Esophagus squamous epithelium (tissue), 5 donors: ENCODE data around the gene CORT. TPM values are rescaled to one million over a fixed set of nuclear protein-coding genes. Genes with fewer than 3 reads are reported as not detected.
A peak's percentile ranks its signal among the peaks of the same experiment; 100 is the strongest.

Experiments used
- DNase-seq: peaks from one replicate; lab custom pipeline; 2025; lab: John Stamatoyannopoulos, UW
- H3K27ac ChIP-seq, 4 donors: fragments of 200-600 bp; sonication (generic); one replicate each; pipeline ENCODE4 v1.5.1; 2016 to 2019; ENCODE audit warnings: mild to moderate bottlenecking in 1 of 4
- H3K27me3 ChIP-seq, 4 donors: fragments of 200-600 bp; sonication (generic); 1 replicate in 3 of 4; 2 replicates in 1 of 4; pipeline versions ENCODE4 v1.5.1 to v1.6.0; 2017 to 2021; ENCODE audit warnings: antibody characterized with exemption in 1 of 4
- H3K36me3 ChIP-seq, 3 donors: fragments of 200-600 bp; sonication (generic); one replicate each; pipeline ENCODE4 v1.5.1; 2016 to 2019
- H3K4me1 ChIP-seq, 3 donors: fragments of 200-600 bp; sonication (generic); one replicate each; pipeline ENCODE4 v1.5.1; 2017 to 2019
- H3K4me3 ChIP-seq, 4 donors: fragments of 200-600 bp; sonication (generic); 1 replicate in 3 of 4; 2 replicates in 1 of 4; pipeline ENCODE4 v1.5.1; 2016 to 2019; ENCODE audit warnings: mild to moderate bottlenecking in 2 of 4, moderate library complexity in 1 of 4
- H3K9me3 ChIP-seq, 3 donors: fragments of 200-600 bp; sonication (generic); one replicate each; pipeline ENCODE4 v1.5.1; 2016 to 2019
- POLR2A ChIP-seq, 4 donors: fragments of 450-650 bp; IDR thresholded peaks; one replicate each; pipeline ENCODE4 v1.6.1; 2017; ENCODE audit warnings: antibody characterized with exemption in 4 of 4, mild to moderate bottlenecking in 4 of 4, moderate library complexity in 3 of 4
- WGBS, 2 donors: methylation state at CpG; one replicate each; pipeline ENCODE4 v1.1.5; 2018; 5-methylcytosine and 5-hydroxymethylcytosine counted together
- intact Hi-C: fragments of 100-400 bp; cut with DNase I; formaldehyde crosslinking; loops from one replicate; pipeline ENCODE4 v1.15.0; 2022
- total RNA-seq, 4 donors: library from RNA; depleted of rRNA; stranded (reverse); fragments of >200 nt; gene quantifications; one replicate each; pipeline ENCODE4 v1.1.0, GENCODE V29; 2016
- TF ChIP-seq, protein P1 (sequence below), 6 experiments: fragments of 450-650 bp in 4 of 6; fragments of 200-600 bp in 2 of 6; sonication (generic) in 2 of 6; IDR thresholded peaks; one replicate each; pipeline ENCODE4 v1.5.1; 2016 to 2019; ENCODE audit warnings: antibody characterized with exemption in 6 of 6, mild to moderate bottlenecking in 4 of 6, moderate library complexity in 4 of 6
- donor health status: DM: yes; HTN: yes; CAD: no.

Gene CORT
- total RNA-seq, 4 donors from 2014 or later, result 0.38 to 0.83 (median 0.70) TPM; not detected in 1

DNA sequence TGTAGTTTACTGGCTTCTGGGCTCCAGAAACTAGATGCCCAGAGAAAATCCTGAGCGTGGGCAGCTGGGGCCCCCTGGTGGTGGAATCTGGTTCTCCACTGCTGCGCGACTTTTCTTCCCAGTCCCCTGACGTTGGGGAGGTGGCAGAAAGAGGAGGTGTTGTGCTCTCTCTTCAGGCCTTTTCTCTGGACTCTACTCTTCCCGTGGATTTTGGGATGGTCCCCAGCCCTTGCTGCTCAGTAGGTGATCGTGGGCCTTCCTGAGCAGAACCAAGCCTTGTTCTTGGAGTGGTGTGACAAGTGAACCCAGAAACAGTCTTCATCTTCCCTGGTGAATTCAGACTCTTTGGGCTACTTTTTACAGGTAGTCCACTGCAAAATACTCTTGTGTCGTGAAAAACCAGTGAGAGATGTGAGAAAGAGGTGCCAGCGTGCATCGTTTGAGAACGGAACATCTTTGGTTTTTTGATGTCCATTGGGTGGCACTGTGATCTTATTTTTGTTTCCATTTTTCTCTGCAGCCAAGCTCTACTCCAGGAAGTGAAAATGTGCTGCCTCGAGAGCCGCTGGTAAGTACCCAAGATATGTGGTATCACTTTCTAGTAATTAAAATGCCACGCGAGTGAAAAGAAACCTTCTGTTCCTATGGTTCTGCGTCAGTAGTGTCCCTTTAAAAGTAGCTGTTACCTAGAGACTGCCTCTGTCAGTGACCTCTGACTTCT lies 45.1 kb downstream of the CORT start:
- intact Hi-C loops, result loop anchor here (5.0 kb wide), 1 partner anchor 63 kb away; the partner anchor contains the start of gene CENPS
- peaks cover 11 to 34% (median 20%) of the 10 kb centered on the region in 3 donors for H3K4me1 ChIP-seq
- DNase-seq, result no peak
- peak overlapping the region in 3 of 4 donors; percentile 25 to 51 (median 26) for H3K4me3 ChIP-seq
- H3K9me3 ChIP-seq, result no peaks in the 10 kb centered on the region
- H3K27ac ChIP-seq, result peak overlapping the region; percentile 88 to 94 (median 92)
- no peaks in the 10 kb centered on the region for H3K27me3 ChIP-seq
- 0 to 8% methylated on average over 10 to 11 of the region's 15 CpGs for WGBS, 2 donors
- peaks cover 0 to 14% (median 0%) of the 10 kb centered on the region in 3 donors for H3K36me3 ChIP-seq
- no peak for TF ChIP-seq POLR2A (IDR thresholded peaks at IDR 0.05)
- TF ChIP-seq, protein P1, sequence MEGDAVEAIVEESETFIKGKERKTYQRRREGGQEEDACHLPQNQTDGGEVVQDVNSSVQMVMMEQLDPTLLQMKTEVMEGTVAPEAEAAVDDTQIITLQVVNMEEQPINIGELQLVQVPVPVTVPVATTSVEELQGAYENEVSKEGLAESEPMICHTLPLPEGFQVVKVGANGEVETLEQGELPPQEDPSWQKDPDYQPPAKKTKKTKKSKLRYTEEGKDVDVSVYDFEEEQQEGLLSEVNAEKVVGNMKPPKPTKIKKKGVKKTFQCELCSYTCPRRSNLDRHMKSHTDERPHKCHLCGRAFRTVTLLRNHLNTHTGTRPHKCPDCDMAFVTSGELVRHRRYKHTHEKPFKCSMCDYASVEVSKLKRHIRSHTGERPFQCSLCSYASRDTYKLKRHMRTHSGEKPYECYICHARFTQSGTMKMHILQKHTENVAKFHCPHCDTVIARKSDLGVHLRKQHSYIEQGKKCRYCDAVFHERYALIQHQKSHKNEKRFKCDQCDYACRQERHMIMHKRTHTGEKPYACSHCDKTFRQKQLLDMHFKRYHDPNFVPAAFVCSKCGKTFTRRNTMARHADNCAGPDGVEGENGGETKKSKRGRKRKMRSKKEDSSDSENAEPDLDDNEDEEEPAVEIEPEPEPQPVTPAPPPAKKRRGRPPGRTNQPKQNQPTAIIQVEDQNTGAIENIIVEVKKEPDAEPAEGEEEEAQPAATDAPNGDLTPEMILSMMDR (IDR thresholded peaks at IDR 0.05), result peak; percentile 80 to 97 (median 96)

DNA sequence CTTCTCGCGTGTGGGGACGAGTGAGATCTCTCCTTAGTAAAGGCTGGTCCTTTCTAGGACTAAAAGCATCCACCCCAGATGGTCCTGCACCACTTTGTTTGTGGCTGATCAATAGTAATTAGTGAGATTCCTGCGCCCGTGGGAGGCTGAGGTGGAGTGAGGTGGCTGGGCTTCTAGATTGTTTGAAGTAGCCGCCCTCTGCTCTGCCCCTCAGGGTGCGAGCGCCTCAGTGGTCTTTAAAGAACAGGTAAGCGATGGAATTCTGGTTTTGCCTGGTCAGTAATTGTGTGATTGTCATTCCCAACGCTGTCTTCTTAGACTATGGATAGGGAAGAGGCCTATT lies 45.6 kb downstream of the CORT start:
- TF ChIP-seq, protein P1 (IDR thresholded peaks at IDR 0.05), result no peak
- no peak for TF ChIP-seq POLR2A (IDR thresholded peaks at IDR 0.05)
- Histone ChIP-seq H3K9me3 (no peaks in the 10 kb centered on the region), H3K27me3 (no peaks in the 10 kb centered on the region), H3K27ac (peak overlapping the region; percentile 88 to 94 (median 92)), H3K36me3 (peaks cover 0 to 8% (median 0%) of the 10 kb centered on the region in 3 donors), H3K4me3 (peak overlapping the region in 3 of 4 donors; percentile 25 to 51 (median 26)), H3K4me1 (peaks cover 11 to 37% (median 20%) of the 10 kb centered on the region in 3 donors)
- 35 to 56% methylated on average over 10 of the region's 10 CpGs for WGBS, 2 donors
- DNase-seq, result no peak
- intact Hi-C loops, result no loop called here

DNA sequence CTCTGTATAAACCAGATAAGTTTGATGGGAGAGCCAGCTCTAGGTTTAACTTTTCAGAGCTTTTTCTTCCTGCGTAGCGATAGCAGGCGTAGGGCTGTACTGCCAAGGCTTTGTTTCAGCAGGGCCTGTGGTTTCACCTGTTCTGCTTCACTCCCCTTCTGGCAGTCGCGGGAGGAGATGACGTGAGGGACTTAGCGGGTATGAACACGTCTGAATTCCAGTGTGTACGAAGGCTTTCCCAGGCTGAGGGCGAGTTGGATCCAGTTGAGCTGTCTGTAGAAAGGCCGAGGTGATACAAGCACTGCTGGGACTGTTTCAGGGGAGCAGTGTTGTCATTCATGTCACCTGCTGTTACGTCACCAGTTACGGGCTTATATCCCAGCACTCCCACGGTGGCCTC lies 46.1 kb downstream of the CORT start:
- no peaks in the 10 kb centered on the region for H3K9me3 ChIP-seq
- DNase-seq, result no peak
- H3K4me1 ChIP-seq, result peaks cover 11 to 41% (median 20%) of the 10 kb centered on the region in 3 donors
- H3K27me3 ChIP-seq, result no peaks in the 10 kb centered on the region
- peak overlapping the region; percentile 88 to 94 (median 92) for H3K27ac ChIP-seq
- WGBS, 2 donors, result 38 to 69% methylated on average over 4 to 9 of the region's 14 CpGs
- peaks cover 0 to 6% (median 0%) of the 10 kb centered on the region in 3 donors for H3K36me3 ChIP-seq
- intact Hi-C loops, result no loop called here
- peak overlapping the region in 2 of 4 donors; percentile 25 to 51 for H3K4me3 ChIP-seq
- TF ChIP-seq, protein P1 (IDR thresholded peaks at IDR 0.05), result no peak
- TF ChIP-seq POLR2A (IDR thresholded peaks at IDR 0.05), result peak in 1 of 4 donors; percentile 53

DNA sequence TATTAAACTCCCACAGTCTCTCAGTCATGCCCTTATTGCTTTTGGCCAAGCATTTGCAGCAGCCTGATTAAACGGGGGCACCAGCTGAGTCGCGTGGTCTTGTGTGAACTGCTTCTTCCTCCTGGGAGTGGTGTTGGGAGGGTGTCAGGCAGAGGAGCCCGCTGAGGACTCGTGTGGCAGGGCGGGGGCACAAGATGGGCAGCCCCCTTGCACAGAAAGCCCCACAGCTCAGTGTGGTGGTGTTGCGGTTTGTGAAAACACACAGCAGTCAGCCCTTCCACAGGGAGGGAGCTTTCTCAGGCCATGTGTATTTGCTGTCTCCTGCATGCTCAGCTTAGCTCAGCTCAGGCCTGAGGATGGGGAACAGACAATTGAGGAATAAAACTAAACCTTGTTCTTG lies 47.3 kb downstream of the CORT start:
- intact Hi-C loops, result no loop called here
- Histone ChIP-seq H3K36me3 (peaks cover 0 to 6% (median 0%) of the 10 kb centered on the region in 3 donors), H3K9me3 (no peaks in the 10 kb centered on the region), H3K4me1 (peaks cover 11 to 42% (median 20%) of the 10 kb centered on the region in 3 donors), H3K4me3 (no peak overlapping the region), H3K27me3 (no peaks in the 10 kb centered on the region), H3K27ac (peak overlapping the region in 2 of 4 donors; percentile 93 to 94)
- TF ChIP-seq POLR2A (IDR thresholded peaks at IDR 0.05), result no peak
- TF ChIP-seq, protein P1 (IDR thresholded peaks at IDR 0.05), result no peak
- no peak for DNase-seq
- 46 to 84% methylated on average over 3 to 4 of the region's 7 CpGs for WGBS, 2 donors

DNA sequence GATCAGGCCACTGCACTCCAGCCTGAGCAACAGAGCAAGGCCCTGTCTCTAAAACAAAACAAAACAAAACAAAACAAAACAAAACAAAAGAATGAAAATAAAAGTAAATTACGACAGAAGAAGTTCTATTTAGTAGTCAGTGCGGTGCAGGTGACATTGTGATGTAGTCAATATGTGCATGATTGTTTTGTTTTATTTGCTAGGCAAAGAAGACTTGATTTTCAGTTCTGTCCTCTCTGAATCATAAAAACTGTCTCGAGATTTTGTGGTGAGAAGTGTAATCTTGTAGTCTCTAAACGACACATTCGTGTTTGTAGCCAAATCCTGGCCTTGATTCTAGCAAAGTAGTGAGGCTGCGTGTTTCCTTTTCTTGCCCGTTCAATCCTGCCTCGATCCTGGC lies 48.4 kb downstream of the CORT start:
- no peaks in the 10 kb centered on the region for H3K9me3 ChIP-seq
- H3K4me3 ChIP-seq, result no peak overlapping the region
- TF ChIP-seq, protein P1 (IDR thresholded peaks at IDR 0.05), result no peak
- TF ChIP-seq POLR2A (IDR thresholded peaks at IDR 0.05), result no peak
- WGBS, 2 donors, result 78 to 82% methylated on average over 8 of the region's 8 CpGs
- H3K36me3 ChIP-seq, result peaks cover 0 to 6% (median 0%) of the 10 kb centered on the region in 3 donors
- H3K27me3 ChIP-seq, result no peaks in the 10 kb centered on the region
- intact Hi-C loops, result no loop called here
- H3K27ac ChIP-seq, result no peak overlapping the region
- H3K4me1 ChIP-seq, result peaks cover 11 to 51% (median 20%) of the 10 kb centered on the region in 3 donors
- DNase-seq, result no peak
